Rectal smooth muscle tissue (tissue), 1 donor: ENCODE results near the gene ASIC1.
A peak's percentile ranks its signal among the peaks of the same experiment; 100 is the strongest.

ENCODE experiments used
- H3K27ac ChIP-seq: one replicate; pipeline ENCODE4 v1.7.0; 2013; ENCODE audit warnings: low read depth, low read length, inconsistent platforms
- H3K27me3 ChIP-seq: one replicate; pipeline ENCODE4 v1.7.0; 2013; ENCODE audit warnings: low read length; ENCODE audit not compliant: control insufficient read depth, insufficient read depth
- H3K36me3 ChIP-seq: one replicate; pipeline ENCODE4 v1.7.0; 2013; ENCODE audit warnings: low read length; ENCODE audit not compliant: control insufficient read depth, insufficient read depth
- H3K4me1 ChIP-seq: one replicate; pipeline ENCODE4 v1.7.0; 2013; ENCODE audit warnings: low read length; ENCODE audit not compliant: control insufficient read depth, insufficient read depth
- H3K4me3 ChIP-seq: one replicate; pipeline ENCODE4 v1.7.0; 2013; ENCODE audit warnings: low read length
- H3K9ac ChIP-seq: one replicate; pipeline ENCODE4 v1.7.0; 2013; ENCODE audit warnings: low read length

Gene ASIC1

GRCh38 chr12:50057000-50057841, at the start of gene ASIC1:
Gene ASIC1 (plus strand): TSS chr12:50057596. CDS start chr12:50058767, 1,171 bp downstream.
- H3K4me1 ChIP-seq, result peaks cover 7% of the 10 kb centered on the region
- no peaks in the 10 kb centered on the region for H3K27me3 ChIP-seq
- H3K36me3 ChIP-seq, result no peaks in the 10 kb centered on the region
- peak within 1 kb of the TSS; percentile 60 for H3K27ac ChIP-seq
- peak within 1 kb of the TSS; percentile 82 for H3K4me3 ChIP-seq
- peak within 1 kb of the TSS; percentile 25 for H3K9ac ChIP-seq

DNA sequence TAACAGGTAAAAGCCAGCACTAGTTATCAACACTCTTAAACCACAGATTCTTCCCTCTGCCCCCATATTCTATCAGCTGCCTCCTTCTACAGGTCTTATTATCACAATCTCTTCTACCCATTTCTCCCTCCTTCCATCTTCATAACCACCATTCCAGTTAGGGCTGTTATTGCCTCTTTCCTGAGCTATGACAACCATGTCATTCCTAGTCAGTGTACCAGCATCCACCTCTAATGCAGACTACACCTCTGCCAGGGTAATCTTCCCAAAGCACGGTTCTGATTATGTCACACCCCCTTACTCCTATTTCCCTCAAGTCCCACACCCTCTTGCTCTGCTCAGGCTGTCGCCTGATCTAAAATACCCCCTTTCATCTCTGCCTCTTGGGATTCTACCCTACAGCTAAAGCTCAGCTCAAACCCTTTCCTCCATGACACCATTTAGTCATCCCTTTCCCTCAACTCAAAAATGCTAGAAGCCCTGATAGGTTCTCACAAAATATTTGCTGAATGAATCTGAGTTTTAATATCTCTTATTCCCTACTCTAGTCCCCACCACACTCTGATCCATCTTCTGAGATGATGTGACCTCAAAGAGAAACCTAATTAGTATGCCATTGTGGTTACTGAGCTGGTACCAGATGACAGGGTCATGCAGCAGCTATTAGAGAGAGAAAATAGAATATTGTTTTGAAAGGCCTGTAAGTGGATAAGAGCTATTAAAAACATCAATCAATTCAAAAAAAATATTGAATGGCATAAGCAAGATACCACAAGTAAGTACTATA, 43.8 kb upstream of the ASIC1 start:
- Histone ChIP-seq H3K27ac (no peak overlapping the region), H3K4me3 (no peak overlapping the region), H3K36me3 (no peaks in the 10 kb centered on the region), H3K9ac (no peak overlapping the region), H3K4me1 (peaks cover 6% of the 10 kb centered on the region), H3K27me3 (no peaks in the 10 kb centered on the region)

GRCh38 chr12:50014342-50014741, 43.1 kb upstream of the ASIC1 start:
- Histone ChIP-seq H3K36me3 (no peaks in the 10 kb centered on the region), H3K4me3 (no peak overlapping the region), H3K27me3 (no peaks in the 10 kb centered on the region), H3K9ac (no peak overlapping the region), H3K27ac (no peak overlapping the region), H3K4me1 (peaks cover 6% of the 10 kb centered on the region)

- Histone ChIP-seq H3K9ac (no peak overlapping the region), H3K27ac (peak overlapping the region; percentile 56), H3K4me3 (no peak overlapping the region)
These were observed 40.6 kb upstream of the ASIC1 start for GRCh38 chr12:50016501-50017475.

GRCh38 chr12:50017641-50018040, 39.8 kb upstream of the ASIC1 start:
- no peaks in the 10 kb centered on the region for H3K27me3 ChIP-seq
- peaks cover 6% of the 10 kb centered on the region for H3K4me1 ChIP-seq
- no peak overlapping the region for H3K9ac ChIP-seq
- no peaks in the 10 kb centered on the region for H3K36me3 ChIP-seq
- H3K4me3 ChIP-seq, result no peak overlapping the region
- H3K27ac ChIP-seq, result peak overlapping the region; percentile 56

More at GRCh38 chr12:50016501-50017475, 40.6 kb upstream of the ASIC1 start:
- Histone ChIP-seq H3K36me3 (no peaks in the 10 kb centered on the region), H3K27me3 (no peaks in the 10 kb centered on the region), H3K4me1 (peaks cover 6% of the 10 kb centered on the region)

DNA sequence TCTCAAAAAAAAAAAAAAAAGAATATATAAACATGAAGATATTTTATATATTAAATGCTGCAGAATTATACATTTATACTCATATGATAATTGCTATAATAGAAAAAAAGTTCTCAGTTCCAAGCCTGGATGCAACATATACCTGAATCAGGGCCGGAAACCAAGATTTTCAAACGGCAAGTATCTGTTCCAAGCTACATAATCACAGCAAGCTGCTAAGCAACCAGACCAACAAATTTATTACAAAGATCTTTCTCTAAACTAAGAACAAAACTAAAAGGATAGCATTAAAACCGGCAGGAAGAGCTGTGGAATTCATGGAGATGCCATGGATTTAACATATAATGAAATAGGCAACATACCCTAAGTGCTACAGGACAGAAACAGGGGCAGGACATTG, 39.2 kb upstream of the ASIC1 start:
- no peak overlapping the region for H3K4me3 ChIP-seq
- no peaks in the 10 kb centered on the region for H3K27me3 ChIP-seq
- no peaks in the 10 kb centered on the region for H3K36me3 ChIP-seq
- H3K4me1 ChIP-seq, result peaks cover 6% of the 10 kb centered on the region
- no peak overlapping the region for H3K27ac ChIP-seq
- no peak overlapping the region for H3K9ac ChIP-seq

DNA sequence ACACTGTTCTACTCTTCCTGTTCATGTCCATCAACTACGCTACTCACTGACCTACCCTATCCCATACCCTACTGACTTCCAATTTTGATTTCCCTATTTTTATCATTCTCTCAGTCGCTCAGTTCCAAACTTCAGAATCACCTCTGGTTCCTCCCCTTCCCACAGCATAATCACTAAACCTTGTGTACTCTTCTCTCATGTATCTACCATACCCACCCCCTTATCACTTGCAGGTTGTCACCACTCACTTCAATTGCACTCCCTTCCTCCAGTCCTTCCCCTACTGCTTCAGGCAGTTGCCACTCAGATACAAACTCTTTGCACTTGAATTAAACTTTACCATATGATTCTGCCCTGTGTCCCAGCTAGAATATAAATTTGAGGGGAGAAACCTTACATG, 38.4 kb upstream of the ASIC1 start:
- H3K4me1 ChIP-seq, result peaks cover 6% of the 10 kb centered on the region
- no peak overlapping the region for H3K9ac ChIP-seq
- no peak overlapping the region for H3K27ac ChIP-seq
- no peaks in the 10 kb centered on the region for H3K27me3 ChIP-seq
- no peaks in the 10 kb centered on the region for H3K36me3 ChIP-seq
- H3K4me3 ChIP-seq, result no peak overlapping the region

DNA sequence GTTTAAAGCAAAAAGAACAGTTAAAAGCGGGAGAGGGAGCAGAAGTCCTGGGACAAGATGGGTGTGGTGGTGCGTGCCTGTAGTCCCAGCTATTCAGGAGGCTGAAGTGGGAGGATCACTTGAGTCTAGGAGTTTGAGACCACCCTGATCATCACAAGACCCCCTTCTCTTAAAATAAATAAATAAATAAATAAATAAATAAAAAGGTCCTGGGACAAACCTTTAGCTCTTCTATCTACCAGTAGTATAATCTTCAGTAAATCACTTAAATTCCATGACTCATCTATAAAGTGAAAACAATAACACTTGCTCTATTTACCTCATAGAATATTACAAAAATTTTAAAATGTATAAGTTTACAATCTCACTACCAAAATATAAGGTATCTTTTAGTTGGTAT, 37.9 kb upstream of the ASIC1 start:
- H3K9ac ChIP-seq, result no peak overlapping the region
- H3K4me3 ChIP-seq, result no peak overlapping the region
- H3K27me3 ChIP-seq, result no peaks in the 10 kb centered on the region
- H3K4me1 ChIP-seq, result peaks cover 6% of the 10 kb centered on the region
- H3K36me3 ChIP-seq, result no peaks in the 10 kb centered on the region
- H3K27ac ChIP-seq, result no peak overlapping the region

DNA sequence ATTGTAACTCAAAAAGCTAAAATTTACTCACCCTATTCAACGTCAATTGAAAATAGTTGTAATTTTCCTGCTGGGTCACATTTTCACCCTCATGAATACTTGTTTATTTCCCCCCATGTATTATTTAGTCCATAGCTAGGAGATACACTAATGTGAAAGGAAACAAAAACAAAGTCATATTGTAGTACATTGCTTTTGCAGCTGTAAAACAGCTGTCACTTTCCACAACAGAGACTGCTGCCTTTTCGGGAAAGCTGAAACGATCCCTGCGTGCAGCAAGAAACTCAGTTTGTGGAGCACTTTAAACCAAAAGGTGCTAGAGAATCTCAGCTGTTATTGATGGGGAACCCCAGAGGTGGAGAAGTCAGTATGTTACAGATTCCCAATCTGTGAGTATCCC, 36.4 kb upstream of the ASIC1 start:
- H3K4me3 ChIP-seq, result no peak overlapping the region
- H3K9ac ChIP-seq, result no peak overlapping the region
- H3K27me3 ChIP-seq, result no peaks in the 10 kb centered on the region
- peaks cover 8% of the 10 kb centered on the region for H3K4me1 ChIP-seq
- H3K36me3 ChIP-seq, result no peaks in the 10 kb centered on the region
- H3K27ac ChIP-seq, result peak overlapping the region; percentile 34

- Histone ChIP-seq H3K27ac (no peak overlapping the region), H3K36me3 (no peaks in the 10 kb centered on the region), H3K9ac (no peak overlapping the region), H3K27me3 (no peaks in the 10 kb centered on the region), H3K4me3 (no peak overlapping the region), H3K4me1 (peaks cover 2% of the 10 kb centered on the region)
These were observed 34.5 kb upstream of the ASIC1 start for GRCh38 chr12:50022903-50023302.

- H3K27ac ChIP-seq, result no peak overlapping the region
- no peak overlapping the region for H3K9ac ChIP-seq
- H3K36me3 ChIP-seq, result no peaks in the 10 kb centered on the region
- H3K27me3 ChIP-seq, result no peaks in the 10 kb centered on the region
- no peak overlapping the region for H3K4me3 ChIP-seq
- H3K4me1 ChIP-seq, result peaks cover 2% of the 10 kb centered on the region
These were observed 33.2 kb upstream of the ASIC1 start for GRCh38 chr12:50024227-50024626.

DNA sequence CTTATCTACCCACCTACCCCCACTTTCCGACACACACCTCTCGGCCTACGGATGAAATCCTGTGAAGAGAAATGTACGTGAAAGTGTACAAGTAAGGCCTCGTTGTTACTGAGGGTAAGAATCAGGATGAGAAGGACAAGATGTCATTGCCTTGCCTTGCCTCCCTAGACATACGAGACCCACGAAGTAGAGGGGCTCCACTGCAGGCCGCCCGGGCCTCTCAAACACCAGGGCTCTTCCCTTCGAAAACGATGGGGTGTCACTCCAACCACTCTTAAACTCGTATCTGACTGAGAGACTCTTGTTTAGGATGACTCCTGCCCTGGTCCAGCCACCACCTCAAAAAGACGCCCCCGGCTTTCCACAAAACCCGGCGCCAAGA, 32.6 kb upstream of the ASIC1 start:
- Histone ChIP-seq H3K36me3 (no peaks in the 10 kb centered on the region), H3K27me3 (no peaks in the 10 kb centered on the region), H3K27ac (no peak overlapping the region), H3K9ac (no peak overlapping the region), H3K4me3 (peak overlapping the region; percentile 89), H3K4me1 (peaks cover 2% of the 10 kb centered on the region)
